HepG2 (cell line): ENCODE results near the gene PPM1H. TPM values are rescaled to one million over a fixed set of nuclear protein-coding genes. Genes with fewer than 3 reads are reported as not detected.
A peak's percentile ranks its signal among the peaks of the same experiment; 100 is the strongest.

Source experiments
- ARNT ChIP-seq: fragments of 450-650 bp; IDR thresholded peaks from 2 replicates; pipeline ENCODE4 v1.6.1; 2017
- CEBPB ChIP-seq: IDR thresholded peaks from 2 replicates; pipeline ENCODE4 v1.6.1; 2011; ENCODE audit warnings: low read depth, low read length, improper control_type of control experiment, borderline replicate concordance
- DNMT1 ChIP-seq: sonication (generic); formaldehyde crosslinking; IDR thresholded peaks from 2 replicates; pipeline ENCODE4 v1.5.1; 2020; ENCODE audit warnings: mild to moderate bottlenecking, missing genetic modification reagents
- MEIS1 ChIP-seq: sonication (generic); formaldehyde crosslinking; IDR thresholded peaks from 2 replicates; pipeline ENCODE4 v1.9.0; 2021; ENCODE audit warnings: mild to moderate bottlenecking, missing genetic modification reagents, moderate library complexity, borderline replicate concordance
- MXD4 ChIP-seq: IDR thresholded peaks from 2 replicates; pipeline ENCODE4 v1.6.1; 2016; ENCODE audit warnings: mild to moderate bottlenecking, missing biosample characterization, missing genetic modification reagents
- PHF5A ChIP-seq: IDR thresholded peaks from one replicate; pipeline ENCODE4 v1.6.1; 2018; ENCODE audit warnings: low read depth, missing genetic modification reagents; ENCODE audit not compliant: unreplicated experiment
- POGZ ChIP-seq: sonication (generic); formaldehyde crosslinking; IDR thresholded peaks from 2 replicates; pipeline ENCODE4 v1.4.0; 2020; ENCODE audit warnings: mild to moderate bottlenecking, missing genetic modification reagents
- RCOR2 ChIP-seq: IDR thresholded peaks from 2 replicates; pipeline ENCODE4 v1.6.1; 2016; ENCODE audit warnings: missing biosample characterization, missing genetic modification reagents
- RXRB ChIP-seq: IDR thresholded peaks from 2 replicates; pipeline ENCODE4 v1.6.1; 2016; ENCODE audit warnings: borderline replicate concordance, missing genetic modification reagents, missing compliant biosample characterization
- TAF1 ChIP-seq: sonication (generic); formaldehyde crosslinking; IDR thresholded peaks from 2 replicates; pipeline ENCODE4 v1.4.0; 2020; ENCODE audit warnings: missing genetic modification reagents
- U2AF1 ChIP-seq: fragments of 200-400 bp; formaldehyde crosslinking; optimal IDR thresholded peaks from 2 replicates; pipeline ENCODE3; 2017; ENCODE audit warnings: mild to moderate bottlenecking, low read depth, low read length
- ZNF343 ChIP-seq: sonication (generic); formaldehyde crosslinking; IDR thresholded peaks from 2 replicates; pipeline ENCODE4 v1.4.0; 2020; ENCODE audit warnings: mild to moderate bottlenecking, missing genetic modification reagents
- ZNF670 ChIP-seq: sonication (generic); formaldehyde crosslinking; IDR thresholded peaks from 2 replicates; pipeline ENCODE4 v1.8.0; 2022; ENCODE audit warnings: mild to moderate bottlenecking, missing genetic modification reagents, borderline replicate concordance
- polyA plus RNA-seq, 8 experiments: library from polyadenylated mRNA; depleted of rRNA in 3 of 8; stranded (reverse) in 7 of 8; unstranded in 1 of 8; fragments of >200 nt; fragmentation: Illumina TruSeq in 4 of 8; extraction: Trizol in 4 of 8; gene quantifications; 2 replicates each; pipeline versions ENCODE4 v1.2.1 to v1.2.3, GENCODE V29; 2011 to 2016; ENCODE audit warnings: low read depth in 4 of 8, missing spikeins in 1 of 8, mixed read lengths in 1 of 8; ENCODE audit not compliant: insufficient read depth in 1 of 8
- total RNA-seq, 5 experiments: library from RNA; depleted of rRNA; stranded (reverse); fragments of >200 nt; fragmentation: Illumina TruSeq; extraction: Trizol; gene quantifications; 2 replicates each; pipeline ENCODE4 v1.2.3, GENCODE V29; 2016; ENCODE audit warnings: low read depth in 1 of 5
- TF ChIP-seq, protein P1 (sequence below): sonication (generic); formaldehyde crosslinking; IDR thresholded peaks from 2 replicates; pipeline ENCODE4 v1.5.0; 2020; ENCODE audit warnings: missing genetic modification reagents
- TF ChIP-seq, protein P2 (sequence below): sonication (generic); formaldehyde crosslinking; IDR thresholded peaks from 2 replicates; pipeline ENCODE4 v1.8.1; 2023; ENCODE audit warnings: mild to moderate bottlenecking, inconsistent platforms, moderate library complexity, missing genetic modification reagents, borderline replicate concordance
- TF ChIP-seq, protein P3 (sequence below): sonication (generic); formaldehyde crosslinking; IDR thresholded peaks from 2 replicates; pipeline ENCODE4 v1.4.0; 2020; ENCODE audit warnings: mild to moderate bottlenecking, missing genetic modification reagents
- TF ChIP-seq, protein P4 (sequence below): sonication (generic); formaldehyde crosslinking; IDR thresholded peaks from 2 replicates; pipeline ENCODE4 v1.5.0; 2020; ENCODE audit warnings: mild to moderate bottlenecking, missing genetic modification reagents, borderline replicate concordance

Gene PPM1H
- total and polyA plus RNA-seq, 2 of the 13 experiments (the other 11 are each of a cell fraction or from before 2014, with no cell fraction given), result 29.1 to 38.1 TPM

DNA sequence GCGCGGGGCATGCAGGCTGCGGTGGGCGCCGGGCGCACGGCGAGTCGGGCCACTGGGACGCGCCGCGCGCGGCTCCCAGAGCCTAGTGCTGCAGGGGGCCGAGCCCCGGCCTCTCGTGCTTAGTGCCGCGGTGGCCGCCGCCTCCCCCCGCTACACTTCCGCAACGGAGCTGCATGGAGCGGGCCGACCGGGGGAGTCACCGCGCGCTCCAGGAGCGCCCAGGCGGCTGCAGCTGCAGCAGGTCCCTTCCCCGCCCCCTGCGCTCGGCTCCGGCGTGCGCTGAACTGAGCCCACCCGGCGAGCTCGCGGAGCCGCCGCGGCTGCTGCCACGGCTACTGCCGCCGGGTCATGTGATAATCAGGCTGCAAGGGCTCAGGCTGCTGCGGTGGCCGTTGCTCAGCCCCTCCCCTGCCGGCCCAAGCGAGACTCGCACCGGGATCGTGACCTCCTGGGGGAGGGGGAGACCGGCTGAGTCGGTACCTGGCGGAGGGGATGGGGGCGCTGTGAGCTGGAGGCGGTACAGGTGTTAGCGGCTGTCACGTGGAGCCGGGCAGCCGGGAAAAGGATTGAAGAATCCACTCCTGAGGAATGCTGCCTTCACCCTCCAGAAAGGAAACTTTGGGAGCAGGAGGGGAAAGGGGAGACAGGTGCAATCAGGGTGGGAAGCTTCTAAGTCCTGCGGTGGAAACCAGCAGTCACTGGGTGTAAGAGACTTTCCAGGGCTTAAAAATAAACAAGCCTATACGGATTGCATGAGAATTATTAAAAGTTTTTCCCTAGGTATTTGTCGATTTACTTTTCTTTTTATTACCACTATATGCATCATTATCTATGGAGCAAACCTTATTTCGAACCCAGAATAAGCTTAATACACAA lies at the start of gene PPM1H (continued):
- TF ChIP-seq, protein P1, sequence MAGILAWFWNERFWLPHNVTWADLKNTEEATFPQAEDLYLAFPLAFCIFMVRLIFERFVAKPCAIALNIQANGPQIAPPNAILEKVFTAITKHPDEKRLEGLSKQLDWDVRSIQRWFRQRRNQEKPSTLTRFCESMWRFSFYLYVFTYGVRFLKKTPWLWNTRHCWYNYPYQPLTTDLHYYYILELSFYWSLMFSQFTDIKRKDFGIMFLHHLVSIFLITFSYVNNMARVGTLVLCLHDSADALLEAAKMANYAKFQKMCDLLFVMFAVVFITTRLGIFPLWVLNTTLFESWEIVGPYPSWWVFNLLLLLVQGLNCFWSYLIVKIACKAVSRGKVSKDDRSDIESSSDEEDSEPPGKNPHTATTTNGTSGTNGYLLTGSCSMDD, result no peak
- TF ChIP-seq RCOR2 (CRISPR knock-in tag), result peak; percentile 77; the same call in 1 of the 2 replicates
- TF ChIP-seq, protein P2, sequence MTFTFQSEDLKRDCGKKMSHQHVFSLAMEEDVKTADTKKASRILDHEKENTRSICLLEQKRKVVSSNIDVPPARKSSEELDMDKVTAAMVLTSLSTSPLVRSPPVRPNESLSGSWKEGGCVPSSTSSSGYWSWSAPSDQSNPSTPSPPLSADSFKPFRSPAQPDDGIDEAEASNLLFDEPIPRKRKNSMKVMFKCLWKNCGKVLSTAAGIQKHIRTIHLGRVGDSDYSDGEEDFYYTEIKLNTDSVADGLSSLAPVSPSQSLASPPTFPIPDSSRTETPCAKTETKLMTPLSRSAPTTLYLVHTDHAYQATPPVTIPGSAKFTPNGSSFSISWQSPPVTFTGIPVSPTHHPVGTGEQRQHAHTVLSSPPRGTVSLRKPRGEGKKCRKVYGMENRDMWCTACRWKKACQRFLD (CRISPR knock-in tag), result no peak
- TF ChIP-seq, protein P3, sequence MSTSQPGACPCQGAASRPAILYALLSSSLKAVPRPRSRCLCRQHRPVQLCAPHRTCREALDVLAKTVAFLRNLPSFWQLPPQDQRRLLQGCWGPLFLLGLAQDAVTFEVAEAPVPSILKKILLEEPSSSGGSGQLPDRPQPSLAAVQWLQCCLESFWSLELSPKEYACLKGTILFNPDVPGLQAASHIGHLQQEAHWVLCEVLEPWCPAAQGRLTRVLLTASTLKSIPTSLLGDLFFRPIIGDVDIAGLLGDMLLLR (CRISPR knock-in tag), result peak; percentile 74; the same call in 1 of the 2 replicates
- no peak; the same call in none of the 2 replicates for TF ChIP-seq DNMT1
- 0 out of 2 replicates have a peak, but pooled peaks have one; percentile 30 for TF ChIP-seq MEIS1 (CRISPR knock-in tag)
- peak; percentile 83 for TF ChIP-seq TAF1 (CRISPR knock-in tag)
- TF ChIP-seq, protein P4, sequence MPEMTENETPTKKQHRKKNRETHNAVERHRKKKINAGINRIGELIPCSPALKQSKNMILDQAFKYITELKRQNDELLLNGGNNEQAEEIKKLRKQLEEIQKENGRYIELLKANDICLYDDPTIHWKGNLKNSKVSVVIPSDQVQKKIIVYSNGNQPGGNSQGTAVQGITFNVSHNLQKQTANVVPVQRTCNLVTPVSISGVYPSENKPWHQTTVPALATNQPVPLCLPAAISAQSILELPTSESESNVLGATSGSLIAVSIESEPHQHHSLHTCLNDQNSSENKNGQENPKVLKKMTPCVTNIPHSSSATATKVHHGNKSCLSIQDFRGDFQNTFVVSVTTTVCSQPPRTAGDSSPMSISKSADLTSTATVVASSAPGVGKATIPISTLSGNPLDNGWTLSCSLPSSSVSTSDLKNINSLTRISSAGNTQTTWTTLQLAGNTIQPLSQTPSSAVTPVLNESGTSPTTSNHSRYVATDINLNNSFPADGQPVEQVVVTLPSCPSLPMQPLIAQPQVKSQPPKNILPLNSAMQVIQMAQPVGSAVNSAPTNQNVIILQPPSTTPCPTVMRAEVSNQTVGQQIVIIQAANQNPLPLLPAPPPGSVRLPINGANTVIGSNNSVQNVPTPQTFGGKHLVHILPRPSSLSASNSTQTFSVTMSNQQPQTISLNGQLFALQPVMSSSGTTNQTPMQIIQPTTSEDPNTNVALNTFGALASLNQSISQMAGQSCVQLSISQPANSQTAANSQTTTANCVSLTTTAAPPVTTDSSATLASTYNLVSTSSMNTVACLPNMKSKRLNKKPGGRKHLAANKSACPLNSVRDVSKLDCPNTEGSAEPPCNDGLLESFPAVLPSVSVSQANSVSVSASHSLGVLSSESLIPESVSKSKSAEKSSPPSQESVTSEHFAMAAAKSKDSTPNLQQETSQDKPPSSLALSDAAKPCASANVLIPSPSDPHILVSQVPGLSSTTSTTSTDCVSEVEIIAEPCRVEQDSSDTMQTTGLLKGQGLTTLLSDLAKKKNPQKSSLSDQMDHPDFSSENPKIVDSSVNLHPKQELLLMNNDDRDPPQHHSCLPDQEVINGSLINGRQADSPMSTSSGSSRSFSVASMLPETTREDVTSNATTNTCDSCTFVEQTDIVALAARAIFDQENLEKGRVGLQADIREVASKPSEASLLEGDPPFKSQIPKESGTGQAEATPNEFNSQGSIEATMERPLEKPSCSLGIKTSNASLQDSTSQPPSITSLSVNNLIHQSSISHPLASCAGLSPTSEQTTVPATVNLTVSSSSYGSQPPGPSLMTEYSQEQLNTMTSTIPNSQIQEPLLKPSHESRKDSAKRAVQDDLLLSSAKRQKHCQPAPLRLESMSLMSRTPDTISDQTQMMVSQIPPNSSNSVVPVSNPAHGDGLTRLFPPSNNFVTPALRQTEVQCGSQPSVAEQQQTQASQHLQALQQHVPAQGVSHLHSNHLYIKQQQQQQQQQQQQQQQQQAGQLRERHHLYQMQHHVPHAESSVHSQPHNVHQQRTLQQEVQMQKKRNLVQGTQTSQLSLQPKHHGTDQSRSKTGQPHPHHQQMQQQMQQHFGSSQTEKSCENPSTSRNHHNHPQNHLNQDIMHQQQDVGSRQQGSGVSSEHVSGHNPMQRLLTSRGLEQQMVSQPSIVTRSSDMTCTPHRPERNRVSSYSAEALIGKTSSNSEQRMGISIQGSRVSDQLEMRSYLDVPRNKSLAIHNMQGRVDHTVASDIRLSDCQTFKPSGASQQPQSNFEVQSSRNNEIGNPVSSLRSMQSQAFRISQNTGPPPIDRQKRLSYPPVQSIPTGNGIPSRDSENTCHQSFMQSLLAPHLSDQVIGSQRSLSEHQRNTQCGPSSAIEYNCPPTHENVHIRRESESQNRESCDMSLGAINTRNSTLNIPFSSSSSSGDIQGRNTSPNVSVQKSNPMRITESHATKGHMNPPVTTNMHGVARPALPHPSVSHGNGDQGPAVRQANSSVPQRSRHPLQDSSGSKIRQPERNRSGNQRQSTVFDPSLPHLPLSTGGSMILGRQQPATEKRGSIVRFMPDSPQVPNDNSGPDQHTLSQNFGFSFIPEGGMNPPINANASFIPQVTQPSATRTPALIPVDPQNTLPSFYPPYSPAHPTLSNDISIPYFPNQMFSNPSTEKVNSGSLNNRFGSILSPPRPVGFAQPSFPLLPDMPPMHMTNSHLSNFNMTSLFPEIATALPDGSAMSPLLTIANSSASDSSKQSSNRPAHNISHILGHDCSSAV (CRISPR knock-in tag), result no peak
- no peak for TF ChIP-seq U2AF1
- TF ChIP-seq POGZ (CRISPR knock-in tag), result peak; percentile 99
- TF ChIP-seq CEBPB, result no peak
- peak; percentile 83; the same call in 1 of the 2 replicates for TF ChIP-seq ZNF670 (CRISPR knock-in tag)
- TF ChIP-seq ARNT, result no peak
- TF ChIP-seq ZNF343, result peak; percentile 46; the same call in 1 of the 2 replicates
- TF ChIP-seq RXRB (CRISPR knock-in tag), result peak; percentile 90
- TF ChIP-seq PHF5A (CRISPR knock-in tag), result no peak
- peak; percentile 89 for TF ChIP-seq MXD4 (CRISPR knock-in tag)
